GM18526 (cell line): Measurements from ENCODE around the gene TRAPPC1.

Experiments
- POLR2A ChIP-seq: IDR thresholded peaks from 3 replicates; pipeline ENCODE4 v1.6.1; 2011; ENCODE audit not compliant: insufficient read length; ENCODE audit errors: extremely low read depth

Gene TRAPPC1

GRCh38 chr17:7950578-7950977, 18.8 kb upstream of the TRAPPC1 start:
- no peak for TF ChIP-seq POLR2A

- no peak for TF ChIP-seq POLR2A
Observed at GRCh38 chr17:7947651-7948050, 15.9 kb upstream of the TRAPPC1 start.

GRCh38 chr17:7946441-7946840, 14.7 kb upstream of the TRAPPC1 start:
- no peak for TF ChIP-seq POLR2A

- no peak for TF ChIP-seq POLR2A
Observed at GRCh38 chr17:7945651-7946050, 13.9 kb upstream of the TRAPPC1 start.

- TF ChIP-seq POLR2A = no peak
Observed at GRCh38 chr17:7944326-7944725, 12.6 kb upstream of the TRAPPC1 start.

GRCh38 chr17:7943291-7943690, 11.5 kb upstream of the TRAPPC1 start:
- no peak for TF ChIP-seq POLR2A

- no peak for TF ChIP-seq POLR2A
Observed at GRCh38 chr17:7940743-7941142, 9.0 kb upstream of the TRAPPC1 start.

GRCh38 chr17:7940034-7940433, 8.3 kb upstream of the TRAPPC1 start:
- TF ChIP-seq POLR2A = no peak

GRCh38 chr17:7935859-7936258, 4.1 kb upstream of the TRAPPC1 start:
- no peak for TF ChIP-seq POLR2A

GRCh38 chr17:7932949-7933348, 1.2 kb upstream of the TRAPPC1 start:
- TF ChIP-seq POLR2A = no peak

- TF ChIP-seq POLR2A = no peak
Observed at GRCh38 chr17:7932483-7932891, 741 bp upstream of the TRAPPC1 start.

GRCh38 chr17:7930841-7931631, 710 bp downstream of the TRAPPC1 start:
- no peak for TF ChIP-seq POLR2A

- no peak for TF ChIP-seq POLR2A
Observed at GRCh38 chr17:7929158-7930023, 2.4 kb downstream of the TRAPPC1 start, which contains the start of gene KCNAB3. KCNAB3 (minus strand) TSS chr17:7929856; CDS start chr17:7929435, 421 bp downstream.

GRCh38 chr17:7927596-7927995, 4.2 kb downstream of the TRAPPC1 start:
- TF ChIP-seq POLR2A = no peak

- no peak for TF ChIP-seq POLR2A
Observed at GRCh38 chr17:7922845-7923628, 8.7 kb downstream of the TRAPPC1 start.
